Measurements from ENCODE around the gene CA7.

CA7 gene

GRCh38 chr16:66902648-66903543 lies 58.7 kb downstream of the CA7 start:
- no peak overlapping the region for H3K4me3 ChIP-seq (replicated peaks; ENCODE audit: insufficient read depth, low read length)
- DNase-seq (ENCODE audit: low read depth in 1 of 2, low spot score in 1 of 2), result no peak

More at GRCh38 chr16:66902648-66903543, 58.7 kb downstream of the CA7 start:
- TF ChIP-seq CTCF (IDR thresholded peaks at IDR 0.05; ENCODE audit: insufficient read depth, low read length), result no peak
- TF ChIP-seq GABPA (IDR thresholded peaks at IDR 0.05; ENCODE audit: low read depth), result no peak
- TF ChIP-seq POLR2AphosphoS5 (IDR thresholded peaks at IDR 0.05; ENCODE audit: low read depth), result no peak
- TF ChIP-seq REST (IDR thresholded peaks at IDR 0.05; ENCODE audit: insufficient replicate concordance, low read depth), result no peak
- no peak for TF ChIP-seq SPI1 (IDR thresholded peaks at IDR 0.05; ENCODE audit: borderline replicate concordance, low read depth)
- no peaks in the 10 kb centered on the region for H3K27me3 ChIP-seq (ENCODE audit: insufficient read depth, poor library complexity, severe bottlenecking)
- H3K27ac ChIP-seq (replicated peaks), result no peak overlapping the region
